Nephron progenitor cell (in vitro differentiated cells): Measurements from ENCODE around the gene PRKAG2.
A peak's percentile ranks its signal among the peaks of the same experiment; 100 is the strongest.

Experiments used
- DNase-seq: peaks from one replicate; pipeline ENCODE4 v3.0.0; 2021
- H3K27ac Mint-ChIP-seq: 2 replicates; pipeline ENCODE4 v1.8.0; 2021; ENCODE audit warnings: mild to moderate bottlenecking, moderate library complexity, mixed read lengths
- H3K27me3 Mint-ChIP-seq: 2 replicates; pipeline ENCODE4 v1.8.0; 2021; ENCODE audit warnings: mild to moderate bottlenecking, low read depth, mixed read lengths; ENCODE audit not compliant: poor library complexity
- H3K36me3 Mint-ChIP-seq: 2 replicates; pipeline ENCODE4 v1.8.0; 2021; ENCODE audit warnings: low read depth, mixed read lengths
- H3K4me1 Mint-ChIP-seq: 2 replicates; pipeline ENCODE4 v1.8.0; 2021; ENCODE audit warnings: mixed read lengths
- H3K4me3 Mint-ChIP-seq: 2 replicates; pipeline ENCODE4 v1.8.0; 2021; ENCODE audit warnings: mild to moderate bottlenecking, moderate library complexity, mixed read lengths
- H3K9me3 Mint-ChIP-seq: 2 replicates; pipeline ENCODE4 v1.8.0; 2021; ENCODE audit warnings: mild to moderate bottlenecking, moderate library complexity, mixed read lengths
- TF ChIP-seq, protein P1 (sequence below): fragments of 200-600 bp; sonication (generic); IDR thresholded peaks from 2 replicates; pipeline ENCODE4 v1.5.0; 2021; ENCODE audit warnings: antibody characterized with exemption

Gene PRKAG2

GRCh38 chr7:151689196-151689971 is 187.5 kb downstream of the PRKAG2 start:
- peaks cover 56% of the 10 kb centered on the region for H3K4me1 Mint-ChIP-seq
- H3K36me3 Mint-ChIP-seq, result no peaks in the 10 kb centered on the region

GRCh38 chr7:151688236-151688780 is 188.6 kb downstream of the PRKAG2 start:
- H3K27ac Mint-ChIP-seq, result no peak overlapping the region
- H3K9me3 Mint-ChIP-seq, result no peaks in the 10 kb centered on the region
- TF ChIP-seq, protein P1, sequence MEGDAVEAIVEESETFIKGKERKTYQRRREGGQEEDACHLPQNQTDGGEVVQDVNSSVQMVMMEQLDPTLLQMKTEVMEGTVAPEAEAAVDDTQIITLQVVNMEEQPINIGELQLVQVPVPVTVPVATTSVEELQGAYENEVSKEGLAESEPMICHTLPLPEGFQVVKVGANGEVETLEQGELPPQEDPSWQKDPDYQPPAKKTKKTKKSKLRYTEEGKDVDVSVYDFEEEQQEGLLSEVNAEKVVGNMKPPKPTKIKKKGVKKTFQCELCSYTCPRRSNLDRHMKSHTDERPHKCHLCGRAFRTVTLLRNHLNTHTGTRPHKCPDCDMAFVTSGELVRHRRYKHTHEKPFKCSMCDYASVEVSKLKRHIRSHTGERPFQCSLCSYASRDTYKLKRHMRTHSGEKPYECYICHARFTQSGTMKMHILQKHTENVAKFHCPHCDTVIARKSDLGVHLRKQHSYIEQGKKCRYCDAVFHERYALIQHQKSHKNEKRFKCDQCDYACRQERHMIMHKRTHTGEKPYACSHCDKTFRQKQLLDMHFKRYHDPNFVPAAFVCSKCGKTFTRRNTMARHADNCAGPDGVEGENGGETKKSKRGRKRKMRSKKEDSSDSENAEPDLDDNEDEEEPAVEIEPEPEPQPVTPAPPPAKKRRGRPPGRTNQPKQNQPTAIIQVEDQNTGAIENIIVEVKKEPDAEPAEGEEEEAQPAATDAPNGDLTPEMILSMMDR, result no peak
- H3K36me3 Mint-ChIP-seq, result no peaks in the 10 kb centered on the region
- H3K4me1 Mint-ChIP-seq, result peaks cover 54% of the 10 kb centered on the region
- H3K4me3 Mint-ChIP-seq, result no peak overlapping the region
- H3K27me3 Mint-ChIP-seq, result peaks cover 8% of the 10 kb centered on the region
- DNase-seq, result no peak

More at GRCh38 chr7:151689196-151689971, 187.5 kb downstream of the PRKAG2 start:
- TF ChIP-seq, protein P1, result no peak
- H3K4me3 Mint-ChIP-seq, result no peak overlapping the region
- peak overlapping the region; percentile 15 for H3K27ac Mint-ChIP-seq
- peaks cover 8% of the 10 kb centered on the region for H3K27me3 Mint-ChIP-seq
- no peaks in the 10 kb centered on the region for H3K9me3 Mint-ChIP-seq
- no peak for DNase-seq

GRCh38 chr7:151687523-151688235 is 189.2 kb downstream of the PRKAG2 start:
- no peak overlapping the region for H3K27ac Mint-ChIP-seq
- H3K27me3 Mint-ChIP-seq, result peaks cover 8% of the 10 kb centered on the region

DNA sequence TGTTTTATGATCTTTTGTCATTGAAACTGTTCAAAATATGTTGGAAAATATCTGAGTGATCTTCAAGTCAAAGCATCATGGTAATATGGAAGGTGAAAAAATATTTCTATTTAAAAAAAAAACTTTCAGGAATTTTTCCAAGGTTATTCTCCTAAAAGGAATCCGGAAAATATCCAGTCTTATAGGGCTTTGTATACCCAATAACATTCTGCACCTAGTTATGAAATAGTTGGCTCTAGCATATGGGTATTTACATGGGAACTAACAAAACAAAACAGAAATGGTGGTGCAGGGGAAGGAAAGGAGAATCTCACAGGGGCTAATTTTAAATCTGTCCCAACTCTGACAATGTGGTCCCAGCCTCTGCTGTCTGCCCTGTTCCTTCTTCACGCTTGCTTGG is 190.1 kb downstream of the PRKAG2 start:
- Mint-ChIP-seq H3K4me3 (no peak overlapping the region), H3K9me3 (no peaks in the 10 kb centered on the region), H3K4me1 (peaks cover 50% of the 10 kb centered on the region), H3K27ac (no peak overlapping the region), H3K36me3 (no peaks in the 10 kb centered on the region), H3K27me3 (peaks cover 11% of the 10 kb centered on the region)
- TF ChIP-seq, protein P1, result no peak
- no peak for DNase-seq

More at GRCh38 chr7:151687523-151688235, 189.2 kb downstream of the PRKAG2 start:
- H3K4me3 Mint-ChIP-seq, result no peak overlapping the region
- DNase-seq, result peak; percentile 49
- H3K36me3 Mint-ChIP-seq, result no peaks in the 10 kb centered on the region
- H3K9me3 Mint-ChIP-seq, result no peaks in the 10 kb centered on the region
- peaks cover 57% of the 10 kb centered on the region for H3K4me1 Mint-ChIP-seq
- TF ChIP-seq, protein P1, result no peak

GRCh38 chr7:151686016-151686766 is 190.7 kb downstream of the PRKAG2 start:
- Mint-ChIP-seq H3K4me3 (no peak overlapping the region), H3K36me3 (no peaks in the 10 kb centered on the region), H3K9me3 (no peaks in the 10 kb centered on the region), H3K4me1 (peaks cover 50% of the 10 kb centered on the region), H3K27me3 (peaks cover 11% of the 10 kb centered on the region), H3K27ac (no peak overlapping the region)
- TF ChIP-seq, protein P1, result no peak
- DNase-seq, result no peak
